Liver (tissue), 3 donors: ENCODE data around the gene ACVR1.

Source experiments
- EGR1 ChIP-seq, 2 donors: IDR thresholded peaks; 2 replicates each; pipeline ENCODE4 v1.6.1; 2016 to 2018; ENCODE audit warnings: antibody characterized with exemption in 2 of 2, low read depth in 2 of 2
- TAF1 ChIP-seq: conservative IDR thresholded peaks from 2 replicates; pipeline ENCODE4 v1.6.1; 2016; ENCODE audit warnings: antibody characterized with exemption, mild to moderate bottlenecking
- TF ChIP-seq, protein P1 (sequence below): IDR thresholded peaks from 2 replicates; pipeline ENCODE4 v1.6.1; 2016; ENCODE audit warnings: antibody characterized with exemption, mild to moderate bottlenecking
- TF ChIP-seq, protein P2 (sequence below): fragments of 150-350 bp; IDR thresholded peaks from 2 replicates; pipeline ENCODE4 v1.5.1; 2017; ENCODE audit warnings: improper control_type of control experiment, low read depth, low read length; ENCODE audit not compliant: missing input control
- donor health status: healthy.
- donor health status: healthy.

DNA sequence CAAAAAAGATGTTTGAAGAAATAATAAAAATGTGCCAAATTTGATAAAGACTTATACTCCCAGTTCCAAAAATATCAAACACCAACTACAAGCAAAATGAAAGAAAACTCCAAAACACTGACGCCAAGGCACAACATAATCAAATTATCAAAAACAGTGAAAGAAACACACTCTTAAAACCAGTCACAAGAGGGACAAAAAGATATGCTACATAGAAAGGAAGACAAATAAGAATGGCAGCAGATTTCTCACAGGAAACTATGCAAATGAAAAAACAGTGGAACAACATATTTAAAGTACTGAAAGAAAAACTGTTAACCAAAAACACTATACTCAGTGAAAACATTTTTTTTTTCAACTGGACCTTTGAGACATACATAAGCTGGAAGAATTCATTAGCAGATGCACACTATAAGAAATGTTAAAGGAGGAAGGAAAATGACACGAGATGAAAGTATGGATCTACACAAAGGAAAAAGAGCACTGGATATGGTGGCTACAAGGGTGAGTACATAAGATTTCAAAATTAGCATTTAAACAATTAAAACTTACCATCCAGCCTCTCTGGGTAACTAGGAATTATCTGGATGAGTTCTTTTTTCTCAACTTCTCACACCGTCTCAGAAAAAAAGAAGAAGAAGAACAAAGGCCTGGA is 153.4 kb downstream of the ACVR1 start:
- TF ChIP-seq EGR1 (IDR thresholded peaks at IDR 0.05; ENCODE audit: low read depth in 2 of 2), result no peak
- TF ChIP-seq, protein P1, sequence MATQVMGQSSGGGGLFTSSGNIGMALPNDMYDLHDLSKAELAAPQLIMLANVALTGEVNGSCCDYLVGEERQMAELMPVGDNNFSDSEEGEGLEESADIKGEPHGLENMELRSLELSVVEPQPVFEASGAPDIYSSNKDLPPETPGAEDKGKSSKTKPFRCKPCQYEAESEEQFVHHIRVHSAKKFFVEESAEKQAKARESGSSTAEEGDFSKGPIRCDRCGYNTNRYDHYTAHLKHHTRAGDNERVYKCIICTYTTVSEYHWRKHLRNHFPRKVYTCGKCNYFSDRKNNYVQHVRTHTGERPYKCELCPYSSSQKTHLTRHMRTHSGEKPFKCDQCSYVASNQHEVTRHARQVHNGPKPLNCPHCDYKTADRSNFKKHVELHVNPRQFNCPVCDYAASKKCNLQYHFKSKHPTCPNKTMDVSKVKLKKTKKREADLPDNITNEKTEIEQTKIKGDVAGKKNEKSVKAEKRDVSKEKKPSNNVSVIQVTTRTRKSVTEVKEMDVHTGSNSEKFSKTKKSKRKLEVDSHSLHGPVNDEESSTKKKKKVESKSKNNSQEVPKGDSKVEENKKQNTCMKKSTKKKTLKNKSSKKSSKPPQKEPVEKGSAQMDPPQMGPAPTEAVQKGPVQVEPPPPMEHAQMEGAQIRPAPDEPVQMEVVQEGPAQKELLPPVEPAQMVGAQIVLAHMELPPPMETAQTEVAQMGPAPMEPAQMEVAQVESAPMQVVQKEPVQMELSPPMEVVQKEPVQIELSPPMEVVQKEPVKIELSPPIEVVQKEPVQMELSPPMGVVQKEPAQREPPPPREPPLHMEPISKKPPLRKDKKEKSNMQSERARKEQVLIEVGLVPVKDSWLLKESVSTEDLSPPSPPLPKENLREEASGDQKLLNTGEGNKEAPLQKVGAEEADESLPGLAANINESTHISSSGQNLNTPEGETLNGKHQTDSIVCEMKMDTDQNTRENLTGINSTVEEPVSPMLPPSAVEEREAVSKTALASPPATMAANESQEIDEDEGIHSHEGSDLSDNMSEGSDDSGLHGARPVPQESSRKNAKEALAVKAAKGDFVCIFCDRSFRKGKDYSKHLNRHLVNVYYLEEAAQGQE, result no peak
- TF ChIP-seq, protein P2, sequence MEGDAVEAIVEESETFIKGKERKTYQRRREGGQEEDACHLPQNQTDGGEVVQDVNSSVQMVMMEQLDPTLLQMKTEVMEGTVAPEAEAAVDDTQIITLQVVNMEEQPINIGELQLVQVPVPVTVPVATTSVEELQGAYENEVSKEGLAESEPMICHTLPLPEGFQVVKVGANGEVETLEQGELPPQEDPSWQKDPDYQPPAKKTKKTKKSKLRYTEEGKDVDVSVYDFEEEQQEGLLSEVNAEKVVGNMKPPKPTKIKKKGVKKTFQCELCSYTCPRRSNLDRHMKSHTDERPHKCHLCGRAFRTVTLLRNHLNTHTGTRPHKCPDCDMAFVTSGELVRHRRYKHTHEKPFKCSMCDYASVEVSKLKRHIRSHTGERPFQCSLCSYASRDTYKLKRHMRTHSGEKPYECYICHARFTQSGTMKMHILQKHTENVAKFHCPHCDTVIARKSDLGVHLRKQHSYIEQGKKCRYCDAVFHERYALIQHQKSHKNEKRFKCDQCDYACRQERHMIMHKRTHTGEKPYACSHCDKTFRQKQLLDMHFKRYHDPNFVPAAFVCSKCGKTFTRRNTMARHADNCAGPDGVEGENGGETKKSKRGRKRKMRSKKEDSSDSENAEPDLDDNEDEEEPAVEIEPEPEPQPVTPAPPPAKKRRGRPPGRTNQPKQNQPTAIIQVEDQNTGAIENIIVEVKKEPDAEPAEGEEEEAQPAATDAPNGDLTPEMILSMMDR, result no peak
- TF ChIP-seq TAF1, result no peak
